Measurements from ENCODE around the gene PPP6R3.

PPP6R3 gene

DNA sequence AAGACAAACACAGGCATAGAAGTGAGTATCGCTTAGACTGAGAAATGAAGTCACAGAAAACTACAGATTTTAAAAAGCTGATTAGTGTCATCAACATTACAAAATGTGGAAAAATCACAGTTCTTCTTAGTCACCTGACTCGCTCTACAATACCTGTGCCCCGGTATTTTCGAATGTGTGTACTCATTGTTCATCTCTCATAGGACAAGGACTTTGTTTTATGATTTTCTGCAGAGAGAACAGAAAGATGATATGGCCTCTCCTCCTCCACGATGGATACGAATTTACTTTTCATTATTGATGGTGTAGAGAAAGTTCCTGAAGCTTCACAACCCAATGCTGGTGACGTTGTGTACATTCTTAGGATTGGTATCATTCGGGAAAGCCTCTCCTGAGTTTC lies 194.4 kb downstream of the PPP6R3 start:
- no peak for DNase-seq

DNA sequence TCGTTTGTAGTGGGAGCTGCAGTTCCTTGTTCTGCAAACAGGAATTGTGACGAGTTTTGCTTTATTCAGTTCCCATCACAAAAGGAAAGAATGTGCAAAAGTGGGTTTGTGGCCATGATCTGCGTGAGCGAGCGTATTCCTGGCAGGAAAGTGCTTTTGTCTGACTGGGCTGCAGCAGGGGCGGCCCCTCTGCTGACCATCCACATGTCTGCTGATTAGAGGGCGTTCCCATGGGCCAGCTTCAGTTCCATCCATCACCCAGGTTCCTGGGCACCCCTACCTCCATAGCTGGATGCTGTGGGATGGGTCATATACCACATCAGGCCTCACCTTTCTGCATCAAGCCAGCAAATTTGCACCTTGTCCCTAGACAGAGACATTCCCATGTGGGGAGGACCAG lies 194.9 kb downstream of the PPP6R3 start:
- DNase-seq = no peak

DNA sequence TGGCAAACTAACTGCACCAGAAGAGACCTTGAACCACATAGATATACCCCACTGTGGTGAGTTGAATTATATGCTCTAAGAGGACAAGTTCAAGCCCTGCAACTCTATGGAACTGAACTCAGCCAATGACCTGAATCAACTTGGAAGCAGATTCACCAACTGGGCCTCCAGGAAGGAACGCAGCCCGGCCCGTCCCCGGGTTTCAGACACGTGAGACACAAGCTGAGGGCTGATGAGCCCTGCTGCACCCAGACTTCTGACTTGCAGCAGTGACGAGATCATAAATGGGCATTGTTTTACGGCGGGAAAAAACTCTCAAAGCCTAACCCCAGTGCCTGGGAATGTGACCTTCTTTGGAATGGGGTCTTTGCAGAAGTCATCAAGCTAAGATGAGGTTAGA lies 195.3 kb downstream of the PPP6R3 start:
- no peak for DNase-seq

DNA sequence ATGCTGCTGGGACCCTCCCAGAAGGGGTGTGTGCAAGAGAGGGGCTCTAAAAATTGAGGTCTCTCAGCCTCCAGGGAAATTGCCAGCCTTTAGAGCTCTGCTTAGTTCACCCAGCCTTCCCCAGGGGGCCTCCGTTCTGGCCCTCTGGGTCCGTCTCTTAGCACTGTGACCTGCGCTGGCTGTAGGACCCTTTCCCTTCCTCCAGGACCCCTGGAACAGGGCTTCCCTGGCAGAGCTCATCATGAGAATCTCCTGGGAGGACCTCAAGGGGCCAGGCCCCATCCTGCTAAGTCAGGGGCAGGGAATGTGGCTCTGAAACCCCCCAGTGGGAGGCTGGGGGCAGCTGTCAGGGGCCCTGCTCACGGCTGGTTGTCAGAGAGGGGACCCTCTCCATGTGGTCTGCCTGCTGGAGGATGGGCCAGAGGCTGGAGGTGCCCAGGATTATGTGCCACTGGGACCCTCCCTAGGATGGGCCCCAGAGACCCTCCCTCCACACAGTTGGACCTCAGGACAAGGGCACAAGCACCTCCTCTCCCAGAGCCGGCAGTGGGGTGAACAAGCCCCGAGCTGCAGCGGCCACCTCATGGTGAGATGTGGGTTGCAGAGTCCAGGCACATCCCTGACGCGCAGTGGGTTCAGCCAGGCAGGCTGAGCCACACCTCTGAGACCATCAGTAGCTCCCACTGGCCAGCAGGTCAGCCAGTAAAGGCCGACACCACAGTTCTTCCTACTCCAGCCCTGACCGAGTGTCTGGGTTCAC lies 196.6 kb downstream of the PPP6R3 start:
- DNase-seq = no peak

DNA sequence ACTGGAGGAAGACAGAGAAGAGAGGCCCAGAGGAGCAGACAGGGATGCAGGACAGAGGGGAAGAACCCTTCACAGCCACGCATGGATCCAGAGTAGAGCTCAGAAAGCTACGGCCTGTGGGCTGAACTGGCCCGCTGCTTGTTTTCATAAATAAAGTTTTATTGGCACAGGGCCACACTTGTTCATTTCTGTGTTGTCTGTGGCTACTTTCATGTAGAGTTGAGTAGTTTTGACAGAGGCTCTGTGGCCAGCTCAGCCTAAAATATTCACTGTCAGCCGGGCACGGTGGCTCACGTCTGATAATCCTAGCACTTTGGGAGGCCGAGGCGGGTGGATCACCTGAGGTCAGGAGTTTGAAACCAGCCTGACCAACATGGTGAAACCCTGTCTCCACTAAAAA lies 197.5 kb downstream of the PPP6R3 start:
- no peak for DNase-seq

DNA sequence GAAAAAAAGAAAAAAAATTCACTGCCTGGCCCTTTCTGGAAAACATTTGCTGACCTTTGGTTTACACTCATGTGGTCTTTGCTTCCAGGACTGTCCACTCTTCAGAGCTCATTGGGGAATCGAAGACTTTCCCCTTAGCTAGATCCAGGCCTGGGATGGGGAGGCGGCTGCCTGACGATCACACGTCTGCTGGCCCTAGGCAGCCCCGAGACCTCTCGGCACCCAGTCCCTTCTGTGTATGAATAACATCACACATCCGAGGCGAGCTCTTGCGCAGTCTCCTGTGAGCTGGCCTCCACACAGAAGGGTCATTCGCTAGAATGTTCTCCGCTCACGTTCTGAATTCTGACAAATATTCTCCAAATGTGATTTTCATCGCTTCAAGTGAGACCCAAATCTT lies 198.1 kb downstream of the PPP6R3 start:
- DNase-seq = no peak

DNA sequence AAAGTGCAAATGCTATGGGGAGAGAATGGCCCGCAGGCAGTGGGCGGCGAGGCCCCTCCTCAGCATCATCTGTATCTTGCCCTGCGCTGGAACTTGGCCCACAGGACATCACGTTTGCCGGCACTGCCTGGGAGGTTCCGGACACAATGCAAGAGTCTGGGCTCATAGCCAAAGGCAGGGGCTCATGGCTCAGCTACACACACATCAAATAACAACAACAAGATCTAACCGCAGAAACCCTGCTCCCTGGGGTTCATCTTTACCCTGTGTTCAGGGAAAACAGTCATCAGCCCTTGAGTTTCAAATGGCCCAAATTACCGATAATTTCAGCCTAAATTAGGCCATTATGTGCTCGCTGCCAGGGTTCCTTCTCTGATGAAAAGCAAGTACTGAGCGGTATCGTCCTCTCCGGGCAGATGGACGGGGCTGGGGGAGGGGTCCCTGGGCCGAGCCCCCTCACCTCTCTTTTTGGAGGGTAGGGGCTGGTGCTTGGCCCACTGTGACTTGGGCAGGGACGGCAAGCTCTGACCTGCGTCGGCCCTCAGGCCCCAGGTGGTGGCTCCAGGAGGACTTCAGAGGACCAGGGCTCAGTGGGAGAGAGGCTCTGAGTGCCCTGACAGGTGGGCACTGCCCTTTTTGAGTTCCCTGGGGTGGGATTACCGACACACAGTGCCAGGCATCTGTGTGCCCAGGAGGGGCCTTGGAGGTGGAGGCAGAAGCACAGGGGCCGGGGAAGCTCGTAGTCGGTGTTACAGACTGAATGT lies 198.8 kb downstream of the PPP6R3 start:
- no peak for DNase-seq

DNA sequence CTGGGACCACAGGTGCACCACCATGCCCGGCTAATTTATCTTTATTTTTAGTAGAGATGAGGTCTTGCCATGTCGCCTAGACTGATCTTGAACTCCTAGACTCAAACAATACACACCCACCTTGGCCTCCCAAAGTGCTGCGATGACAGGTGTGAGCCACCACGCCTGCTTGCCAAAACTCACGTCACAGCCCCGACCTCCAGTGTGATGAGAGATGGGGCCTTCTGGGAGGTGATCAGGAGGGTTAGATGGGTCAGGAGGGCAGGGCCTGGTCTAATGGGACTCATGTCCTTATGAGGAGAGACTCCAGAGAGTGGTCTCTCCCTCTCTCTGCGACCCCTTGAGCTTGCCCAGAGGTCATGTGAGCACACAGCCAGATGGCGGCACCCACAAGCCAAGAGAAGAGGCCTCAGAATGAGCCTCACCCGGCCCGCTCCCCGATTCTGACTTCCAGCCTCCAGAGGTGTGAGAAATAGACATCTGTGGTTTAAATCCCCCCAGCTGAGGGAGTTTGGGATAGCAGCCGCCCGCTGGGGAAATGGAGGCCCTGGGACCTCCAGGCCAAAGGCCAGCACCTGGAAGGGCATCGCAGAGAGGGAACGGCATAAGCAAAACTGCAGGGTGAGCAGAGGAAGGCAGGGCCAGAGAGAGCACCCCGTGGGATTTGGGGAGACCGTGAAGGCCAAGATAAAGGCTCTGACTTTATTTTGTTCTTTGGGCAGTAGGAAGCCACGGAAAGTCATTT lies 199.7 kb downstream of the PPP6R3 start:
- DNase-seq = no peak

DNA sequence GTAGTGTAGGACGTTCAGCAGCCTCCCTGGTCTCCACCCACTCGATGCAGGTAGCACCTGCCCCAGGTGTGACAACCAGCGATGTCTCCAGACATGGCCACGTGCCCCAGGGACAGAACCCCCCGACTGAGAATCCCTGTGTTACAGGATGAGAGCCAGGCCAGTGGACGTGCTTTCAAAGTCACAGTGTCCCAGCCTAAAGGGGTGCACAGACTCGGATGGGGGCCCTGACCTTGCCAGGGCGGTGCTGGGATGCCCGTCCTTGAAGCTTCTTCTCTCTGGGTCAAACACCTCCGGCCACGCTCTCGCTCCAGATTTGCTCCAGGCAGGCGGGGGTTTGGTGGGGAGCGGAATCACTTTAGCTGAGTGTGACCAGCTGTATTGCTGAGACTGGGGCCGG lies 200.5 kb downstream of the PPP6R3 start:
- DNase-seq = no peak

DNA sequence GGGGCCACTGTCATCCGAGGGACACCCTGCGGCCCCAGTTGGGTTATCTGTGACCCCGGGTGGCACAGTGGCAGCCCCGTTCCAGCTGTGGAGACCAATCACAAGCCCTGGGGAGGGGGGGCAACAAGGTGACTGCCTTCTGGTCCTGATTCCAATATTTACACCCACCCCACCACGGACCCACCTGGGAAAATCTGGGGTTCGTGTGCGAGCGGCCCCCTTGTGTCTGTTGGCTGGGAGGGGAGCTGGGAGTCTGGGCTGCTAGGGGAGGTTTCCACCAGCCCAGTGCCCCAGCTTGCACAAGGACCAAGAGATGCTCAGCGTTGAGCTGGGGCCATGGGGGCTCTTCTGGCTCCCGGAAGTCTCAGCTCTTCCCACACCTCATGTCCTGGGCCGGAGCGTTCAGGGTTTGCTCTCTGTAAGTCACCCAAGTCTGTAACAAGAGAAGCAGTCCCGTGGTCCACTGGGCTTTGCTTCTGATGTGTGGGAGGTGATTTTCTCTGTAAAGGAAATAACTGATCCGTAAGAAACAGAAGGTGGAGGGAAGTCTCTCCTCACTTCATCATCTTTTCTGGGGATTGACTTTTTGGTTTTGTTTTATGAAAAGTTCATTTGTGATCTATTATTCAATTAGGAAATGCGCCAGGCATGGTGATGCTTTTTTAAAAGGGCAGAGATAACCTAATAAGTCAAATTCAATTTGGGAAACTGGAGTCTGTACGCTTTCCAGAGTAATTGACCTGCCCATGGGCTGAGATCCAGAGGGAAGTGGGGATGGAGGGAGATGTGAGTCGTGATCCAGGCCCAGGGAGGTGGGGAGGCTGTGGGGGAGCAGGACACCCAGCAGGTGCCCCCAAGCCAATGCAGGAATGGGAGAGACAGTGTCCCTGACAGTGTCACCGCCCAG lies 201.4 kb downstream of the PPP6R3 start:
- DNase-seq = no peak

DNA sequence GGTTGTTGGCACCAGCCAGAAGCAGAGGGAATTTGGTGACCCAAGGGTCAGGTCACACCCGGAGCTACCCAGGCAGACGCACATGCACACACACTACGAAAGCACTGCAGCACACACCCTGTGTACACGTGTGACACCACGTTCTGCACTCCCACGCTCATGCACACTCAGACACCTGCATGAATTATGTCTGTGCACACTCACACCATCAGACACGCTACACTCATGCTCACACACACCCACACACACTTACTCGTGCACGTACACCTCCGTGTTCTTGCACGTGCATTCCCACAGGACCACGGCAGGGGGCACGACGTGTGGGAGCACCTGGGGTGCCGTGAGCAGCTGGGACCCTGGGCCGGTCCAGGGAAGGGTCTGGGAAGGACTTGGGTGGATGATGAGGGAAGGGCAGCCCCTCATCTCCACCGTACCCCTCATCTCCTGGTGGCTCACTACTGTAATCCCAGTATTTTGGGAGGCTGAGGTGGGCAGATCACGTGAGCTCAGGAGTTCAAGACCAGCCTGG lies 203.0 kb downstream of the PPP6R3 start:
- no peak for DNase-seq

DNA sequence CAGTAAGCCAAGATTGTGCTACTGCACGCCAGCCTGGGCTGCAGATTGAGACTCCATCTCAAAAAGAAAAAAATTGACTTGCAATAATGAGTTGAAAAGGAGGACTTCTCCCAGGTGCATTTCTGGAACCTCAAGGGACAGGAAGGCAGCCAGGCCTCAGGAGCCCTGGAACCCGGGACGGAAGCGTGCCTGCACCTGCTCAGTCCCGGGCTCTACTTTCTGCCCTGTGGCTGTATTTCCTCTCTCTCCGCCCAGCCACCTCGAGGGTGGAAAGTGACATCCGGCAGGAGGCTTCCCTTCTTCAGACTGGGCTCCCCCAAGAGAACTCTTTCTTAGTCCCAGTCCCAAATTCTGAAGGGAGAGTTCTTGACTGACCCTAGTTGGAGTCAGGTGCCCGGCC lies 203.6 kb downstream of the PPP6R3 start:
- DNase-seq = no peak

DNA sequence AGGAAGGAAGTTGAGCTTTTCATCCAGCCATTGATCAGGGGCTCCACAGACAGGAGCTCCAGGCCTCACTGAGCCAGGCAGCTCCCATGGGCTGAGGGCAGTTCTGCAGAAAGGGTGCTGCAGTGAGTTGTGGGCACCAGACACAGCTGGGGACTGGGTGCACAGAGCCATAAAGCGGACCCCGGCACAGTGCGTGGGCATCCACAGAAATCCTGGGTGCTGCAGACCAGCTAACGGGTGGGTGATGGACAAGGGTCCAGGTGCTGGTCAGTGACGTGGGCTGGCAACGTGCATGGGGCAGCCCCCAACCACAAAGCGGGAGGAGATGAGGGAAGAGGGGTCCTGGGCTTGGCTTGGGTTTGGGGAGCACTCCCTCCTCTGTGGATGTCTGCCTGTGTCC lies 204.4 kb downstream of the PPP6R3 start:
- DNase-seq = no peak

Data from T-helper 9 cell (primary cell).